ENCODE measurements around the gene SLC9A8.

DNA sequence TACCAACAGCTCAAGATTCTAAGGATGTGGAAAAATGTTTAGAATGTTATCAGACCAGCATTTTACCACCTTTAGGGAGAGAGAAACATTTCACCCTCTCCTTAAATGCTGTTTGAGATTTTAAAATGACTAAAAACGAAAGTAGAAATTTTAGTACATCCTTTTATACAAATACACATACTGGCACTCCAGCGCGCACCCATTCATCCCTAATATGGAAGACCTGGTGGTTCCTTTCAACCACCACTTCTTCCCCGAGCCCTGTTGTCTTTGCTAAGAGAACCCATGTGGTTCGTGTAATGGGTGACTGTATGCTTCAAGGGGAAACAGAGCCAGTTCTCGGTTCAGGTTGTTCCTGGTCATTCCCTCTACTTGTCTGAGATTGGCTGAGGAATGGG is 81.4 kb downstream of the SLC9A8 start:
- TF ChIP-seq CTCF (IDR thresholded peaks at IDR 0.05; ENCODE audit: borderline replicate concordance, extremely low read depth, low read length, poor library complexity, severe bottlenecking), result no peak
- no peak for TF ChIP-seq EZH2 (IDR thresholded peaks at IDR 0.05; ENCODE audit: borderline replicate concordance, low read depth, low read length, severe bottlenecking)
